B cell (primary cell): Measurements from ENCODE around the gene TNNT3. TPM values are rescaled to one million over a fixed set of nuclear protein-coding genes. Genes with fewer than 3 reads are reported as not detected.

ENCODE experiments used
- ATAC-seq: fragments of 200-7000 bp; cut with Tn5 transposase; one replicate; pipeline ENCODE4 v1.10.0; 2021; ENCODE audit warnings: low read depth, mild to moderate bottlenecking, moderate number of reproducible peaks, moderate library complexity
- CTCF ChIA-PET: fragments of 350-600 bp; sonication (Branson Sonifier 250); formaldehyde crosslinking; loops from one replicate; lab custom pipeline; 2021; ENCODE audit warnings: antibody characterized with exemption, inconsistent platforms; lab: Charles Lee
- POLR2A ChIA-PET: fragments of 350-600 bp; sonication (Branson Sonifier 250); formaldehyde crosslinking; loops from one replicate; lab custom pipeline; 2021; ENCODE audit warnings: antibody characterized with exemption; lab: Charles Lee
- DNase-seq: peaks from one replicate; pipeline ENCODE4 v3.0.0; 2013
- H2AFZ ChIP-seq: 2 replicates; pipeline ENCODE4 v1.6.1; 2012; ENCODE audit warnings: mild to moderate bottlenecking, low read depth, low read length; ENCODE audit not compliant: insufficient read depth, poor library complexity, severe bottlenecking
- H3K27ac ChIP-seq, 2 donors: 1 replicate in 1 of 2; 2 replicates in 1 of 2; pipeline ENCODE4 v1.5.1; 2012 to 2013; ENCODE audit warnings: low read length in 2 of 2, mild to moderate bottlenecking in 2 of 2, moderate library complexity in 1 of 2
- H3K27me3 ChIP-seq, 4 experiments: fragments of 200-600 bp in 1 of 4; sonication (generic) in 1 of 4; replicated peaks in 1 of 4; 1 replicate in 2 of 4; 2 replicates in 2 of 4; pipeline versions ENCODE4 v1.6.1 to v1.7.0; 2013 to 2016; ENCODE audit warnings: low read length in 3 of 4, mild to moderate bottlenecking in 2 of 4, mixed read lengths in 1 of 4, moderate library complexity in 1 of 4; ENCODE audit not compliant: insufficient read depth in 4 of 4, control insufficient read depth in 3 of 4; ENCODE audit errors: control extremely low read depth in 1 of 4
- H3K36me3 ChIP-seq, 2 experiments: replicated peaks in 1 of 2; 1 replicate in 1 of 2; 2 replicates in 1 of 2; pipeline versions ENCODE4 v1.6.1 to v1.7.1; 2013; ENCODE audit warnings: low read length in 1 of 2; ENCODE audit not compliant: insufficient read depth in 2 of 2, control insufficient read depth in 1 of 2; ENCODE audit errors: control extremely low read depth in 1 of 2, extremely low read depth in 1 of 2
- H3K4me1 ChIP-seq, 2 donors: fragments of 200-600 bp in 1 of 2; sonication (generic) in 1 of 2; 1 replicate in 1 of 2; 2 replicates in 1 of 2; pipeline versions ENCODE4 v1.5.1 to v1.6.1; 2013 to 2017; ENCODE audit warnings: low read length in 2 of 2; ENCODE audit not compliant: control insufficient read depth in 2 of 2, insufficient read depth in 2 of 2
- H3K4me2 ChIP-seq: replicated peaks from 2 replicates; pipeline ENCODE3; 2012; ENCODE audit warnings: mild to moderate bottlenecking, low read depth, low read length; ENCODE audit not compliant: poor library complexity, severe bottlenecking
- H3K4me3 ChIP-seq, 5 experiments: fragments of 200-600 bp in 1 of 5; sonication (generic) in 1 of 5; 1 replicate in 3 of 5; 2 replicates in 2 of 5; pipeline versions ENCODE4 v1.5.1 to v1.7.0; 2011 to 2016; ENCODE audit warnings: low read length in 4 of 5, mild to moderate bottlenecking in 4 of 5, low read depth in 2 of 5, control low read depth in 1 of 5, moderate library complexity in 1 of 5; ENCODE audit not compliant: insufficient read depth in 1 of 5; ENCODE audit errors: control extremely low read depth in 1 of 5, extremely low read depth in 1 of 5
- H3K79me2 ChIP-seq: fragments of 200-600 bp; sonication (generic); one replicate; pipeline ENCODE4 v1.6.0; 2016; ENCODE audit warnings: low read length; ENCODE audit not compliant: control insufficient read depth, insufficient read depth
- H3K9ac ChIP-seq: fragments of 200-600 bp; sonication (generic); 2 replicates; pipeline ENCODE4 v1.6.1; 2017; ENCODE audit warnings: mild to moderate bottlenecking, low read length, moderate library complexity
- H3K9me3 ChIP-seq, 3 donors: one replicate each; pipeline versions ENCODE4 v1.6.1 to v1.7.1; 2013; ENCODE audit warnings: low read length in 2 of 3; ENCODE audit not compliant: control insufficient read depth in 2 of 3, insufficient read depth in 1 of 3; ENCODE audit errors: control extremely low read depth in 1 of 3
- H4K20me1 ChIP-seq: 2 replicates; pipeline ENCODE4 v1.6.0; 2012; ENCODE audit warnings: mild to moderate bottlenecking, low read length; ENCODE audit not compliant: insufficient read depth, control insufficient read depth, poor library complexity, severe bottlenecking
- H3K27ac Mint-ChIP-seq: one replicate; pipeline ENCODE4 v1.8.0; 2021; ENCODE audit warnings: mixed read lengths
- H3K27me3 Mint-ChIP-seq: one replicate; pipeline ENCODE4 v1.8.0; 2021; ENCODE audit warnings: mixed read lengths
- H3K4me1 Mint-ChIP-seq: one replicate; pipeline ENCODE4 v1.8.0; 2021; ENCODE audit warnings: mixed read lengths
- H3K4me3 Mint-ChIP-seq: one replicate; pipeline ENCODE4 v1.8.0; 2021; ENCODE audit warnings: mixed read lengths
- H3K9me3 Mint-ChIP-seq: one replicate; pipeline ENCODE4 v1.8.0; 2022; ENCODE audit warnings: mixed read lengths; ENCODE audit not compliant: insufficient read depth
- EZH2 ChIP-seq: IDR thresholded peaks from 2 replicates; pipeline ENCODE4 v1.6.1; 2012; ENCODE audit warnings: borderline replicate concordance, low read depth, mild to moderate bottlenecking, moderate library complexity, low read length; ENCODE audit not compliant: insufficient read depth, poor library complexity, severe bottlenecking
- WGBS: methylation state at CpG from one replicate; pipeline ENCODE4 v1.1.5; 2013; ENCODE audit warnings: missing lambda C conversion rate; ENCODE audit not compliant: insufficient coverage; 5-methylcytosine and 5-hydroxymethylcytosine counted together
- intact Hi-C: fragments of 100-400 bp; cut with micrococcal nuclease; formaldehyde crosslinking; loops from one replicate; pipeline ENCODE4 v1.10.0; 2022
- polyA plus RNA-seq: library from polyadenylated mRNA; depleted of rRNA; stranded (reverse); fragments of >200 nt; gene quantifications from 2 replicates; pipeline ENCODE4 v1.2.3, GENCODE V29; 2012
- total RNA-seq, 2 donors: library from RNA; stranded (reverse); fragments of 120-200 nt in 1 of 2; gene quantifications; 1 replicate in 1 of 2; 2 replicates in 1 of 2; pipeline versions ENCODE4 v1.2.3 to v1.2.4, GENCODE V29; 2013 to 2022
- TF ChIP-seq, protein P1 (sequence below): fragments of 200-600 bp; IDR thresholded peaks from one replicate; pipeline ENCODE4 v1.8.0; 2022; ENCODE audit warnings: antibody characterized with exemption, mild to moderate bottlenecking

Gene TNNT3
- total and polyA plus RNA-seq, 2 donors (not counting 1 experiment from before 2014, with no cell fraction given) = 2.5 to 10.0 TPM

DNA sequence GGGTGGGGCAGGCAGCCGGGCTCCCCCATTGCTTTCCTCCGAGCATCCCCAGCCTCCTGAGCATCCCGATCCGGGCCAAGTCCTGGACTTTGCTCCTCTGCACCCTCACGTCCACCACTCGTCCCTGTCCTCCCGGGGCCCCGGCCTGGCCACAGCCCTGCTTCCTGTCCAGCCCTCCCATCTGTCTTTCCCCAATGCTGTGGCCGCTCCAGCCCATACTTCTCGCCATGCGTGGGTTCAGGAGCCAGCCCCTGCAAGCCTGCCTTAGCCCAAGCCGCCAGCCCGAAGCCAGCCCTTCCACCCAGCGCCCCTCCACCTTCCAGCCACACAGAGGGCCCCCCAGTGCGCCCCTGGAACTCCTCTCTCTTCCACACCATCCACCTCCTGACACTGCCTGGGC, 51.5 kb downstream of the TNNT3 start:
- intact Hi-C loops = no loop called here
- Histone ChIP-seq H4K20me1 (no peaks in the 10 kb centered on the region), H3K36me3 (no peaks in the 10 kb centered on the region), H3K9me3 (no peaks in the 10 kb centered on the region), H3K4me3 (no peak overlapping the region), H2AFZ (no peak overlapping the region), H3K4me2 (no peak overlapping the region), H3K79me2 (no peaks in the 10 kb centered on the region), H3K9ac (no peak overlapping the region), H3K27ac (no peak overlapping the region), H3K4me1 (no peaks in the 10 kb centered on the region), H3K27me3 (no peaks in the 10 kb centered on the region)
- ChIA-PET CTCF (no interaction called here), POLR2A (no interaction called here)
- H3K9me3 Mint-ChIP-seq = no peaks in the 10 kb centered on the region
- no peak overlapping the region for H3K27ac Mint-ChIP-seq
- no peaks in the 10 kb centered on the region for H3K4me1 Mint-ChIP-seq
- H3K27me3 Mint-ChIP-seq = no peaks in the 10 kb centered on the region
- WGBS = no CpG with 5 or more reads among the region's 15 CpGs
- TF ChIP-seq EZH2 = no peak
- TF ChIP-seq, protein P1, sequence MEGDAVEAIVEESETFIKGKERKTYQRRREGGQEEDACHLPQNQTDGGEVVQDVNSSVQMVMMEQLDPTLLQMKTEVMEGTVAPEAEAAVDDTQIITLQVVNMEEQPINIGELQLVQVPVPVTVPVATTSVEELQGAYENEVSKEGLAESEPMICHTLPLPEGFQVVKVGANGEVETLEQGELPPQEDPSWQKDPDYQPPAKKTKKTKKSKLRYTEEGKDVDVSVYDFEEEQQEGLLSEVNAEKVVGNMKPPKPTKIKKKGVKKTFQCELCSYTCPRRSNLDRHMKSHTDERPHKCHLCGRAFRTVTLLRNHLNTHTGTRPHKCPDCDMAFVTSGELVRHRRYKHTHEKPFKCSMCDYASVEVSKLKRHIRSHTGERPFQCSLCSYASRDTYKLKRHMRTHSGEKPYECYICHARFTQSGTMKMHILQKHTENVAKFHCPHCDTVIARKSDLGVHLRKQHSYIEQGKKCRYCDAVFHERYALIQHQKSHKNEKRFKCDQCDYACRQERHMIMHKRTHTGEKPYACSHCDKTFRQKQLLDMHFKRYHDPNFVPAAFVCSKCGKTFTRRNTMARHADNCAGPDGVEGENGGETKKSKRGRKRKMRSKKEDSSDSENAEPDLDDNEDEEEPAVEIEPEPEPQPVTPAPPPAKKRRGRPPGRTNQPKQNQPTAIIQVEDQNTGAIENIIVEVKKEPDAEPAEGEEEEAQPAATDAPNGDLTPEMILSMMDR = no peak
- H3K4me3 Mint-ChIP-seq = no peak overlapping the region
- DNase-seq = no peak
- ATAC-seq = no peak

DNA sequence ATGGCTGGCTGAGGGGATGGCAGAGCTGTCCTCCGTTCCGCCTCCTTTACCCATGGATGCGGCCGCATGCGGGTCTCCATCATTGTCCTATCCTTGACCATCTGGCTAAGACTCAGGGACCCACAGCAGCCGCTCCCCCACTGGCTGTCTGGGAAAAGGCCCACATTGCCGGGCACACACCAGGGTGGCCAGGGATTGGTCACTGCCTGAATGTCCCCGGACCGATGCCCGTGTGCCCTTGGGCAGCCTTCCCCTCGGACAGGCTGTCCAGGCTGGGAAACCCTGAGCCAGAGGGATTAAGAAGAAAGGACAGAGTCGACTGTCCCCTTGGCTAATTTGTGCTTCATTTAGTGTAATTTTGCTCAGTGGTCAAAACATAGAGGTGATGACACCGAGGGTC, 55.7 kb downstream of the TNNT3 start:
- TF ChIP-seq, protein P1 = no peak
- TF ChIP-seq EZH2 = no peak
- Histone ChIP-seq H2AFZ (no peak overlapping the region), H3K4me3 (no peak overlapping the region), H3K36me3 (no peaks in the 10 kb centered on the region), H3K9me3 (no peaks in the 10 kb centered on the region), H4K20me1 (no peaks in the 10 kb centered on the region), H3K27me3 (no peaks in the 10 kb centered on the region), H3K27ac (no peak overlapping the region), H3K79me2 (no peaks in the 10 kb centered on the region), H3K4me1 (no peaks in the 10 kb centered on the region), H3K9ac (no peak overlapping the region), H3K4me2 (no peak overlapping the region)
- Mint-ChIP-seq H3K27ac (no peak overlapping the region), H3K4me1 (no peaks in the 10 kb centered on the region), H3K4me3 (no peak overlapping the region), H3K9me3 (no peaks in the 10 kb centered on the region), H3K27me3 (no peaks in the 10 kb centered on the region)
- no CpG with 5 or more reads among the region's 13 CpGs for WGBS
- CTCF ChIA-PET = no interaction called here
- intact Hi-C loops = no loop called here
- DNase-seq = no peak
- no peak for ATAC-seq
- POLR2A ChIA-PET = no interaction called here
